Hematopoietic multipotent progenitor cell treated with erythropoietin and hydrocortisone succinate and interleukin-3 and kit ligand, for 15 days (in vitro differentiated cells): ENCODE measurements around the gene CFAP251.
A peak's percentile ranks its signal among the peaks of the same experiment; 100 is the strongest.
"Not testable (repeated sequence)": the region's sequence is repeated elsewhere in the genome, so short reads cannot be mapped to it uniquely, and the experiment has no call there.

ENCODE experiments used
- DNase-seq: peaks from one replicate; pipeline ENCODE4 v3.0.0-alpha.2; 2015; ENCODE audit warnings: low spot score

Gene CFAP251, protein sequence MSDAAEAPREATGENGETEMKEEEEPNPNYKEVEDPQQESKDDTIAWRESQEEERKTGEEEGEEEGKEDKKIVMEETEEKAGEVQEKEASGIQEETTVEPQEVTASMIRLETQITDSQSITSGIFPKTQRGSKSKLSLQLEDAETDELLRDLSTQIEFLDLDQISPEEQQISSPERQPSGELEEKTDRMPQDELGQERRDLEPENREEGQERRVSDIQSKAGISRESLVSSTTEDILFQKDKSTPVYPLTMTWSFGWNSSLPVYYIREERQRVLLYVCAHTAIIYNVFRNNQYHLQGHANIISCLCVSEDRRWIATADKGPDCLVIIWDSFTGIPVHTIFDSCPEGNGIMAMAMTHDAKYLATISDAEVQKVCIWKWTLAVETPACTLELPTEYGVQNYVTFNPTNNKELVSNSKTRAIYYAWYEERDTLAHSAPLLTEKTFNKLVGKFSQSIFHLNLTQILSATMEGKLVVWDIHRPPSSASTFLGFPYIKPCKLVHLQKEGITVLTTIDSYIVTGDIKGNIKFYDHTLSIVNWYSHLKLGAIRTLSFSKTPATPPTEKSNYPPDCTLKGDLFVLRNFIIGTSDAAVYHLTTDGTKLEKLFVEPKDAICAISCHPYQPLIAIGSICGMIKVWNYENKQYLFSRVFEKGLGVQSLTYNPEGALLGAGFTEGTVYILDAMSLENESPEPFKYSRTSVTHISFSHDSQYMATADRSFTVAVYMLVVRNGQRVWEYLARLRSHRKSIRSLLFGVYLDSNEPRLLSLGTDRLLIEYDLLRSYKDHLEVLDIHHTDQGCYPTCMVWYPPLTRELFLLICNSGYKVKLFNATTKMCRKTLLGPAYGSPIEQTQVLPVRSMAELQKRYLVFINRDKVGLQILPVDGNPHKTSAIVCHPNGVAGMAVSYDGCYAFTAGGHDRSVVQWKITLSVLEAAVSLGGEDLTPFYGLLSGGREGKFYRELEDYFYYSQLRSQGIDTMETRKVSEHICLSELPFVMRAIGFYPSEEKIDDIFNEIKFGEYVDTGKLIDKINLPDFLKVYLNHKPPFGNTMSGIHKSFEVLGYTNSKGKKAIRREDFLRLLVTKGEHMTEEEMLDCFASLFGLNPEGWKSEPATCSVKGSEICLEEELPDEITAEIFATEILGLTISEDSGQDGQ

GRCh38 chr12:121917950-121918678, at the start of gene CFAP251:
Gene CFAP251 (plus strand): TSS chr12:121918592. CDS start chr12:121921306, 2,714 bp downstream.
- peak; percentile 97 for DNase-seq

GRCh38 chr12:121869229-121869628, 49.2 kb upstream of the CFAP251 start:
- DNase-seq = not testable (repeated sequence)

- peak; percentile 93 for DNase-seq
Observed at GRCh38 chr12:121871467-121871866, 46.9 kb upstream of the CFAP251 start.

DNA sequence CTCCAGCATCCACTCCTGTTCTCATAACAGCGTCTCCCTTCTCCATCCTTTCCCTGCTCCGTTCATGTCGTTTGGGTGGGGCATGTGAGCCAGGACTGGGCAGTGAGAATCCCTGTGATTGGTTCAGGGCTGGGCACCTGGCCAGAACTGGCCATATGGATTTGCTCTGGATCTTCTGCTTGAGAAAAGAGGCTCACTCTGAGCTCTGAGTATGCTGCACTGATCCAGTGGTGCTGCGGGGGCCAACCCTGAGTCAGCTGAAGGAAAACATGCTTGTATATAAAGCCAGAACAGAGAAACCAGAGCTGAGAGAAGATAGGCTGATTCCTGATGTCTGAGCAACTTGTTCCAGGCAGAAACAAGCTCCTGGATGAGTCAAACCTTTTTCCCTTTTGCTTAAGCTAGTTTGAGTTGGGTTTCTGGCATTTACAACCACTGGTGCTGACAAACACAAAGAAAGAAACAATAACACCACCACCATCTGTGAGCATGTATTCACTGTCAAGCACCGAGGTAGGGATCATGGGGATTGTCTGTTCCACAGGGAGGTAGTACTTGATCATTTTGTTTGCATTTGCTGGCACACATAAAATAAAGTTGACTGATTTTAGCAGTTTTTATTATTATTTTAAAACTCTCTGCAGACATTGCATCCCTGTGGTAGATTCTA, 45.7 kb upstream of the CFAP251 start:
- DNase-seq = peak; percentile 34

DNA sequence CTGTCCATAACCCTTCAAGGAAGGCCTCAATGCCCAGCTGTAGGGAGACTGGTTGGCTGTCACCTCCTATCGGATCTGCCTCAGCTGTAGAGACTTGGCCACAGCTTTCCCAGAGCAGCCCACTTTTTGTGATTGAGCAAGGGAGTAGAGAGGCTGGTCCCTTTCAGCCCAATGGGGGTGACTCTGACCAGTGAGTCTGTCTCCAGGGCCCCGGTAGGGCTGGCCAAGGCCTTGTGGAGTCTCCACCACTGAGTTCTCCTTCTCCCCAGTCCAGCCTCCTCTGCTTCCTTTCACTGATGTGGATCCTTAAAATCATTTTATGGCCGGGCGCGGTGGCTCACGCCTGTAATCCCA, 45.2 kb upstream of the CFAP251 start:
- no peak for DNase-seq

DNA sequence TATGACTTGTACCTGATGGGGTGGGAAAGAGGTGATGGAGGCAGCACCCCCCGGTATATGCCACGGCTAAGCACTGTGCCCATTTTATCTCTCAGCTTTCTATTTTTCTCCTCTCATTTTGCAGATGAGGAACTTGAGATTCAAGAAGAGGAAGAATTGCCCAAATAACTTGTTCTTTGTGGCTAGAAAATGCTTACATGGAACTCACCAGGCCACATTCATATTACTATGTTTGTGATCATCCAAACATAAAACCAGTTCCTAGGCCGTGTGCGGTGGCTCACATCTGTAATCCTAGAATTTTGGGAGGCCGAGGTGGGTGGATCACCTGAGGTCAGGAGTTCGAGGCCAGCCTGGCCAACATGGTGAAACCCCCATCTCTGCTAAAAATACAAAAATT, 44.3 kb upstream of the CFAP251 start:
- DNase-seq = no peak

DNA sequence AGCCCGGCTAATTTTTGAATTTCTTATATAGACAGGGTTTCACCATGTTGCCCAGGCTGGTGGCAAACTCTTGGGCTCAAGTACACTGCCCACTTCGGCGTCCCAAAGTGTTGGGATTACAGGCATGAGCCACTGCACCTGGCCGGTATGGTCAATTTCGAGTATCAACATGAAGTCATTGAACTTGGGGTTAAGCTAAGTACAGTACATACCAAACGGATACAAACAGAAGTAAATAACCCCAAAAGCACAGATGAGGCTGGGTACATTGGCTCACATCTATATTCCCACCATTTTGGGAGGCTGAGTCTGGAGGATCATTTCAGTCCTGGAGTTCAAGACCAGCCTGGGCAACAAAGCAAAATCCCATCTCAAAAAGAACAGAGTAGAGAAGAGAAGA, 42.8 kb upstream of the CFAP251 start:
- DNase-seq = no peak

- DNase-seq = not testable (repeated sequence)
Observed at GRCh38 chr12:121876080-121876447, 42.3 kb upstream of the CFAP251 start.

DNA sequence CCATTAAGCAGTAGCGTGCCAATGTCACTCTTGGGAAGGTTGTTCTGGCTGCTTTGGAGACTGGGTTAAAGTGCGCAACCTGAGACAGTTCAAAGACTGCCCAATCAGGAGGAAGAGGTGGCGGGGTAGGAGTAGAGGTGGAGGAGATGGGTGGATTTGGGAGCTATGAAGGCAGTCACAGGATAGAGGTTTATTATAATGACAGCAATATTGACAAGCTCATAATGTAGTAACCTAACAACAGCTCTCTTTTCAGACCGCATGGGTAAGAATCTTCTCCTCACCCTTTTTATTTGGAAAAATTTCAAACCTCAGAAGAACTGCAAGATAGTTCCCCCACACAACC, 35.1 kb upstream of the CFAP251 start:
- no peak for DNase-seq

DNA sequence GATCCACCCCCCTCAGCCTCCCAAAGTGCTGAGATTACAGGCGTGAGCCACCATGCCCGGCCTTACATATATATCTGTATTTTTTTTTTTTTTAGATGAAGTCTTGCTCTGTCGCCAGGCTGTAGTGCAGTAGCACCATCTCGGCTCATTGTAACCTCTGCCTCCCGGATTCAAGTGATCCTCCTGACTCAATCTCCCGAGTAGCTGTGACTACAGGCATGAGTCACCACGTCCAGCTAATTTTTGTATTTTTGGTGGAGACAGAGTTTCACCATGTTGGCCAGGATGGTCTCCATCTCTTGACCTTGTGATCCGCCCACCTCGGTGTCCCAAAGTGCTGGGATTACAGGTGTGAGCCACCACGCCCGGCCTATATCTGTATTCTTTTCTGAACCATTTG, 33.3 kb upstream of the CFAP251 start:
- not testable (repeated sequence) for DNase-seq

DNA sequence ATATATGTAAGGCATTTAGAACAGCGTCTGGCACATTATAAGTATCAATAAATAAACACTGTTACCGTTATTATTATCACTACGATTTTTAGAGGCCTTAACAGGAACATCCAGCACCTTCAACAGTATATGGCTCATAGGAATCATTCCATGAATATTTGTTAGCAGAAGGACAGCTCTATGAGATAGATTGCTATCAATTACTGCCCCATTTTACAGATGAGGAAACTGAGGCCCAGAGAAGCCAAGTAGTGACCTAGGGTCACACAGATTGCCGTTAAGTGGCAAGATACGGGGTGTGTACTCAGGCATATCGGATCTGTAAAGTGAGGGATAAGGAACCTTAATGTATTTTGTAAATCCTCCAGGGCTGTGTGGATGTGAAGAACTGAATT, 30.3 kb upstream of the CFAP251 start:
- DNase-seq = no peak

DNA sequence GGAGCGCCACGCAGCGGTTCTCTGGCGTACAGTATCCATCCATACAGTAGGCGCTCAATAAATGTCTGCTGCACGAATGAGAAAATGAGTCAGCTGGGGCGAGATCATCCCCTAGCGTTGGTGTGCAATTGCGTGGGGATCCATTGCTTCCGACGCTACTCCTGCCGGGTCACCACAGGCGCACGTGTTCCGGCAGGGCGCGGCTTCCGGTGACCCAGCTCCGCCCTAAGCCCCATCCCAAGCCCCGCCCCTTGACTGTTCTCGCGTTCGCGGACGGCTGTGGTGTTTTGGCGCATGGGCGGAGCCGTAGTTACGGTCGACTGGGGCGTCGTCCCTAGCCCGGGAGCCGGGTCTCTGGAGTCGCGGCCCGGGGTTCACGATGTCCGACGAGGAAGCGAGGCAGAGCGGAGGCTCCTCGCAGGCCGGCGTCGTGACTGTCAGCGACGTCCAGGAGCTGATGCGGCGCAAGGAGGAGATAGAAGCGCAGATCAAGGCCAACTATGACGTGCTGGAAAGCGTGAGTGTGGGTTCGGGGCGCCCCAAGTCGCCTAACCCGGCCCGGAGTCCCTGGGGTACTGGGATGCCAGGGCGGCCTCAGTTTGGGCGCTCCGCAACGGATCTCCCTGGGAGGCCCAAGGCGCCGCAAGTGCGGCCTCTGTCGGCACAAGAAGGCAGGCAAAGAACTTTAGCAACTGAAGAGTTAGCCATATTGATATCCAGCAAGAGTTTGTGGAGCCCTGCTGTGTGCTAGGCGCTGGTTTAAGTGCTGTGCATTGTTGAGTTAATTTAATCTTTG, 29.7 kb upstream of the CFAP251 start, which contains the start of gene PSMD9:
PSMD9 (plus strand) TSS at position 313 of the 796 bp plus-strand sequence; CDS start at position 380, 67 bp downstream.
- peak; percentile 99 for DNase-seq

DNA sequence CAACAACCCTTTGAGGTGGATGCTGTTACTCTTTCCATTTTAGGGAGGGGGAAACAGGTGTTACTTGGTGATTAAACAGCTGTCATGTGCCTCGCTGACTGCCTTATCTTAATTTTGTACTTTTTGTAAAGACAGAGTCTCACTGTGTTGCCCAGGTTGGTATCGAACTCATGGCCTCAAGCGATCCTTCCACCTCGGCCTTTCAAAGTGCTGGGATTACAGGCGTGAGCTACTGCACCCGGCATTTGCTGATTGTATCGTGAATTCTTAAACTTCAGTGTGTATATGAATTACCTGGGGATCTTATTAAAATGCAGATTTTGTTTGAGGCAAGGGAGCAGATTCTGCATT, 29.1 kb upstream of the CFAP251 start:
- DNase-seq = no peak

- not testable (repeated sequence) for DNase-seq
Observed at GRCh38 chr12:121889661-121890060, 28.7 kb upstream of the CFAP251 start.

GRCh38 chr12:121892673-121893561, 25.5 kb upstream of the CFAP251 start:
- DNase-seq = peak; percentile 36

- no peak for DNase-seq
Observed at GRCh38 chr12:121893961-121894460, 24.4 kb upstream of the CFAP251 start.

- DNase-seq = peak; percentile 38
Observed at GRCh38 chr12:121894633-121895032, 23.8 kb upstream of the CFAP251 start.

DNA sequence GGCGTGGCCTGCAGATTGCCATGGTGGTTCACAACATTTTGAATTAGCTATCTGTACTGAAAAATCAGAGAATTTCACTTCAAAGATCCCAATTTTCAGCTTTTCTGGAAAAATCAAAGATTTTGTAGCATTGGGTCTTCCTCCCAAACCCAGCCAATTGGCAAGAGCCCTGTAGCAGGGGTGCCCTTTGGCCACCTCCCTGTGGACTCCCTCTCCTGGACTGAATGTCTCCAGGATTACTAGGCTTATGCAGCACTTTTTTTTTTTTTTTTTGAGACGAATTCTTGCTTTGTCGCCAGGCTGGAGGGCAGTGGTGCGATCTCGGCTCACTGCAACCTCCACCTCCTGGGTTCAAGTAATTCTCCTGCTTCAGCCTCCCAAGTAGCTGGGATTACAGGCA, 20.1 kb upstream of the CFAP251 start:
- DNase-seq = no peak

GRCh38 chr12:121899590-121899989, 18.8 kb upstream of the CFAP251 start:
- DNase-seq = no peak
